GM12878 (cell line): ENCODE measurements around the gene FKBP15. TPM values are rescaled to one million over a fixed set of nuclear protein-coding genes. Genes with fewer than 3 reads are reported as not detected.

Experiments used
- BACH1 ChIP-seq: fragments of 450-650 bp; IDR thresholded peaks from 2 replicates; pipeline ENCODE4 v1.6.1; 2017; ENCODE audit warnings: mild to moderate bottlenecking, borderline replicate concordance
- CHD1 ChIP-seq: IDR thresholded peaks from 2 replicates; pipeline ENCODE4 v1.6.1; 2012; ENCODE audit warnings: low read depth, low read length, improper control_type of control experiment
- EP300 ChIP-seq, 2 experiments: fragments of 150-350 bp in 1 of 2; IDR thresholded peaks; 2 replicates each; pipeline ENCODE4 v1.6.1; 2011 to 2012; ENCODE audit warnings: low read depth in 2 of 2, low read length in 2 of 2, borderline replicate concordance in 1 of 2, improper control_type of control experiment in 1 of 2, inconsistent platforms in 1 of 2; ENCODE audit not compliant: control insufficient read depth in 1 of 2
- ESRRA ChIP-seq: IDR thresholded peaks from 2 replicates; pipeline ENCODE4 v1.6.1; 2012; ENCODE audit warnings: mild to moderate bottlenecking, low read length, improper control_type of control experiment
- EZH2 ChIP-seq: IDR thresholded peaks from 2 replicates; pipeline ENCODE4 v1.6.1; 2012; ENCODE audit warnings: low read depth, mild to moderate bottlenecking, control low read depth, inconsistent platforms, low read length, borderline replicate concordance; ENCODE audit not compliant: control insufficient read depth
- GABPA ChIP-seq: IDR thresholded peaks from 2 replicates; pipeline ENCODE4 v1.6.1; 2014; ENCODE audit warnings: antibody characterized with exemption, low read depth, mild to moderate bottlenecking, inconsistent platforms
- IKZF2 ChIP-seq, 2 experiments: fragments of 450-650 bp; IDR thresholded peaks; 2 replicates each; pipeline ENCODE4 v1.6.1; 2017; ENCODE audit warnings: mild to moderate bottlenecking in 2 of 2, moderate library complexity in 2 of 2
- POLR2A ChIP-seq: IDR thresholded peaks from 2 replicates; pipeline ENCODE4 v1.6.1; 2011; ENCODE audit warnings: low read depth, mild to moderate bottlenecking, low read length
- RBBP5 ChIP-seq: fragments of 200-600 bp; sonication (generic); conservative IDR thresholded peaks from 2 replicates; pipeline ENCODE4 v1.6.1; 2016
- SMAD1 ChIP-seq: fragments of 450-650 bp; IDR thresholded peaks from 2 replicates; pipeline ENCODE4 v1.6.1; 2018; ENCODE audit warnings: mild to moderate bottlenecking, low read depth; ENCODE audit not compliant: partially characterized antibody
- SMAD5 ChIP-seq: IDR thresholded peaks from 2 replicates; pipeline ENCODE4 v1.6.1; 2016; ENCODE audit warnings: antibody characterized with exemption, low read depth
- YBX1 ChIP-seq: fragments of 450-650 bp; IDR thresholded peaks from 2 replicates; pipeline ENCODE4 v1.6.1; 2016; ENCODE audit warnings: antibody characterized with exemption
- YY1 ChIP-seq: IDR thresholded peaks from 2 replicates; pipeline ENCODE4 v1.6.1; 2011; ENCODE audit warnings: low read depth, mild to moderate bottlenecking, low read length
- polyA plus RNA-seq, 11 experiments: library from polyadenylated mRNA; depleted of rRNA in 4 of 11; unstranded in 6 of 11; stranded (reverse) in 5 of 11; fragments of >200 nt; fragmentation: Nextera tagmentation in 4 of 11; fragmentation: Illumina TruSeq in 1 of 11; extraction: Ambion mirVana in 4 of 11; extraction: Trizol in 1 of 11; gene quantifications; 1 replicate in 1 of 11; 2 replicates in 10 of 11; pipeline versions ENCODE4 v1.2.1 to v1.2.3, GENCODE V29; 2011 to 2016; ENCODE audit warnings: inconsistent platforms in 2 of 11, missing spikeins in 2 of 11, low read depth in 1 of 11
- total RNA-seq, 4 experiments: library from RNA; depleted of rRNA in 3 of 4; stranded (reverse); fragments of >200 nt in 3 of 4; fragmentation: Illumina TruSeq in 1 of 4; extraction: Trizol in 1 of 4; gene quantifications; 2 replicates each; pipeline versions ENCODE4 v1.2.1 to v1.2.3, GENCODE V29; 2013 to 2021
- TF ChIP-seq, protein P1 (sequence below): fragments of 450-650 bp; formaldehyde crosslinking; IDR thresholded peaks from 2 replicates; pipeline ENCODE4 v1.5.0; 2022; ENCODE audit warnings: mild to moderate bottlenecking, missing genetic modification characterization
- TF ChIP-seq, protein P2 (sequence below): fragments of 450-650 bp; IDR thresholded peaks from 2 replicates; pipeline ENCODE4 v1.6.1; 2016; ENCODE audit warnings: mild to moderate bottlenecking, moderate library complexity, borderline replicate concordance
- TF ChIP-seq, protein P3 (sequence below): fragments of 450-650 bp; formaldehyde crosslinking; IDR thresholded peaks from 2 replicates; pipeline ENCODE4 v1.4.0; 2020; ENCODE audit warnings: mild to moderate bottlenecking, moderate library complexity

FKBP15 gene
- total and polyA plus RNA-seq, 10 of the 15 experiments (the other 5 are each of a cell fraction or from before 2014, with no cell fraction given): 5.0 to 53.4 (median 21.2) TPM

DNA sequence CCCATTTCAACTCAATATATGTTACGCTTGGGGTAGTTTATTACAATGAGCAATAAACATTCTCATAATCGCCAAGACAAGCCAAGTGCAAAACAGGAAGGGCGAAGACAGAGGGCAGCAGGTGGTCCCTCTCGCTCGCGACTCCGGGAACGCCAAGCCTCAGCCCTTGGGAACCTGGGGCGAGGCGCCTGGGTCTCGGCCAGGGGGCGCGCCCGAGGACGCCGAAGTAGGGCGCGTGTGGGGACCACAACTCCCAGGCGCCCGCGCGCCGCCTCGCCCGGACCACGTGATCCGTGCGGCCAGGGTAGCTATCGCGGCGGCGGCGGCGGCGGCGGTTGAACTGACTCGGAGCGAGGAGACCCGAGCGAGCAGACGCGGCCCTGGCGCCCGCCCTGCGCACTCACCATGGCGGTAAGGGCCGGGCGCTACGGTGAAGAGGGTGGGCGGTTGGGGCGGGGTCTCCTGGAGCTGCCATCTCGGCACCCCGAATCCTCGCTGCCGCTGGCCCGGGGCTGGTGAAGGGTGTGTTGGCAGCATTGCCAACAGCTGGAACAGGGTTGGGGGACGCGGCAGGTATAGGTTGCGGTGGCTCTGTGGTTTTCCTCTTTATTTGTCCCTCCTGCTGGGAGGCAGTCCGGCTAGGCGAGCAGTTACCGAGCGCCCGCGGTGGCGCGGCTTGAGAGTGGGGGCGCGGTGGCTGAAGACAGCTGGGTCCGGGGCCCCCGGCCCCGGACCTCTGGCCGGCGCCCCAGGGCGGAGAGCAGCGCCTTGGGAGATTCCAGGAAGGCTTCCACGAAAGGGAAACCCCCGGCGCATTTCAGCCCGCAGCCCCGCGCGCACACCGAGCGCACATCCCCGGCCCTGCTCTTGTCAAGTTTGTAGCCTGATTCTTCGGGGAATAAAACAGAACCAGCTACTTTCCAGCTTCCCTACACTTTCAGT lies 70.1 kb downstream of the FKBP15 start, which contains the start of gene SLC31A2 (continued):
- no peak for TF ChIP-seq BACH1
- TF ChIP-seq EP300 (IDR thresholded peaks at IDR 0.05; ENCODE audit: borderline replicate concordance in 1 of 2, control insufficient read depth in 1 of 2, low read depth in 2 of 2, low read length in 2 of 2): no peak
- TF ChIP-seq, protein P1, sequence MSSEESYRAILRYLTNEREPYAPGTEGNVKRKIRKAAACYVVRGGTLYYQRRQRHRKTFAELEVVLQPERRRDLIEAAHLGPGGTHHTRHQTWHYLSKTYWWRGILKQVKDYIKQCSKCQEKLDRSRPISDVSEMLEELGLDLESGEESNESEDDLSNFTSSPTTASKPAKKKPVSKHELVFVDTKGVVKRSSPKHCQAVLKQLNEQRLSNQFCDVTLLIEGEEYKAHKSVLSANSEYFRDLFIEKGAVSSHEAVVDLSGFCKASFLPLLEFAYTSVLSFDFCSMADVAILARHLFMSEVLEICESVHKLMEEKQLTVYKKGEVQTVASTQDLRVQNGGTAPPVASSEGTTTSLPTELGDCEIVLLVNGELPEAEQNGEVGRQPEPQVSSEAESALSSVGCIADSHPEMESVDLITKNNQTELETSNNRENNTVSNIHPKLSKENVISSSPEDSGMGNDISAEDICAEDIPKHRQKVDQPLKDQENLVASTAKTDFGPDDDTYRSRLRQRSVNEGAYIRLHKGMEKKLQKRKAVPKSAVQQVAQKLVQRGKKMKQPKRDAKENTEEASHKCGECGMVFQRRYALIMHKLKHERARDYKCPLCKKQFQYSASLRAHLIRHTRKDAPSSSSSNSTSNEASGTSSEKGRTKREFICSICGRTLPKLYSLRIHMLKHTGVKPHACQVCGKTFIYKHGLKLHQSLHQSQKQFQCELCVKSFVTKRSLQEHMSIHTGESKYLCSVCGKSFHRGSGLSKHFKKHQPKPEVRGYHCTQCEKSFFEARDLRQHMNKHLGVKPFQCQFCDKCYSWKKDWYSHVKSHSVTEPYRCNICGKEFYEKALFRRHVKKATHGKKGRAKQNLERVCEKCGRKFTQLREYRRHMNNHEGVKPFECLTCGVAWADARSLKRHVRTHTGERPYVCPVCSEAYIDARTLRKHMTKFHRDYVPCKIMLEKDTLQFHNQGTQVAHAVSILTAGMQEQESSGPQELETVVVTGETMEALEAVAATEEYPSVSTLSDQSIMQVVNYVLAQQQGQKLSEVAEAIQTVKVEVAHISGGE (CRISPR knock-in tag): no peak
- TF ChIP-seq YY1: peak; percentile 78
- peak; percentile 75 for TF ChIP-seq POLR2A
- TF ChIP-seq, protein P2, sequence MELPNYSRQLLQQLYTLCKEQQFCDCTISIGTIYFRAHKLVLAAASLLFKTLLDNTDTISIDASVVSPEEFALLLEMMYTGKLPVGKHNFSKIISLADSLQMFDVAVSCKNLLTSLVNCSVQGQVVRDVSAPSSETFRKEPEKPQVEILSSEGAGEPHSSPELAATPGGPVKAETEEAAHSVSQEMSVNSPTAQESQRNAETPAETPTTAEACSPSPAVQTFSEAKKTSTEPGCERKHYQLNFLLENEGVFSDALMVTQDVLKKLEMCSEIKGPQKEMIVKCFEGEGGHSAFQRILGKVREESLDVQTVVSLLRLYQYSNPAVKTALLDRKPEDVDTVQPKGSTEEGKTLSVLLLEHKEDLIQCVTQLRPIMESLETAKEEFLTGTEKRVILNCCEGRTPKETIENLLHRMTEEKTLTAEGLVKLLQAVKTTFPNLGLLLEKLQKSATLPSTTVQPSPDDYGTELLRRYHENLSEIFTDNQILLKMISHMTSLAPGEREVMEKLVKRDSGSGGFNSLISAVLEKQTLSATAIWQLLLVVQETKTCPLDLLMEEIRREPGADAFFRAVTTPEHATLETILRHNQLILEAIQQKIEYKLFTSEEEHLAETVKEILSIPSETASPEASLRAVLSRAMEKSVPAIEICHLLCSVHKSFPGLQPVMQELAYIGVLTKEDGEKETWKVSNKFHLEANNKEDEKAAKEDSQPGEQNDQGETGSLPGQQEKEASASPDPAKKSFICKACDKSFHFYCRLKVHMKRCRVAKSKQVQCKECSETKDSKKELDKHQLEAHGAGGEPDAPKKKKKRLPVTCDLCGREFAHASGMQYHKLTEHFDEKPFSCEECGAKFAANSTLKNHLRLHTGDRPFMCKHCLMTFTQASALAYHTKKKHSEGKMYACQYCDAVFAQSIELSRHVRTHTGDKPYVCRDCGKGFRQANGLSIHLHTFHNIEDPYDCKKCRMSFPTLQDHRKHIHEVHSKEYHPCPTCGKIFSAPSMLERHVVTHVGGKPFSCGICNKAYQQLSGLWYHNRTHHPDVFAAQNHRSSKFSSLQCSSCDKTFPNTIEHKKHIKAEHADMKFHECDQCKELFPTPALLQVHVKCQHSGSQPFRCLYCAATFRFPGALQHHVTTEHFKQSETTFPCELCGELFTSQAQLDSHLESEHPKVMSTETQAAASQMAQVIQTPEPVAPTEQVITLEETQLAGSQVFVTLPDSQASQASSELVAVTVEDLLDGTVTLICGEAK: no peak
- TF ChIP-seq, protein P3, sequence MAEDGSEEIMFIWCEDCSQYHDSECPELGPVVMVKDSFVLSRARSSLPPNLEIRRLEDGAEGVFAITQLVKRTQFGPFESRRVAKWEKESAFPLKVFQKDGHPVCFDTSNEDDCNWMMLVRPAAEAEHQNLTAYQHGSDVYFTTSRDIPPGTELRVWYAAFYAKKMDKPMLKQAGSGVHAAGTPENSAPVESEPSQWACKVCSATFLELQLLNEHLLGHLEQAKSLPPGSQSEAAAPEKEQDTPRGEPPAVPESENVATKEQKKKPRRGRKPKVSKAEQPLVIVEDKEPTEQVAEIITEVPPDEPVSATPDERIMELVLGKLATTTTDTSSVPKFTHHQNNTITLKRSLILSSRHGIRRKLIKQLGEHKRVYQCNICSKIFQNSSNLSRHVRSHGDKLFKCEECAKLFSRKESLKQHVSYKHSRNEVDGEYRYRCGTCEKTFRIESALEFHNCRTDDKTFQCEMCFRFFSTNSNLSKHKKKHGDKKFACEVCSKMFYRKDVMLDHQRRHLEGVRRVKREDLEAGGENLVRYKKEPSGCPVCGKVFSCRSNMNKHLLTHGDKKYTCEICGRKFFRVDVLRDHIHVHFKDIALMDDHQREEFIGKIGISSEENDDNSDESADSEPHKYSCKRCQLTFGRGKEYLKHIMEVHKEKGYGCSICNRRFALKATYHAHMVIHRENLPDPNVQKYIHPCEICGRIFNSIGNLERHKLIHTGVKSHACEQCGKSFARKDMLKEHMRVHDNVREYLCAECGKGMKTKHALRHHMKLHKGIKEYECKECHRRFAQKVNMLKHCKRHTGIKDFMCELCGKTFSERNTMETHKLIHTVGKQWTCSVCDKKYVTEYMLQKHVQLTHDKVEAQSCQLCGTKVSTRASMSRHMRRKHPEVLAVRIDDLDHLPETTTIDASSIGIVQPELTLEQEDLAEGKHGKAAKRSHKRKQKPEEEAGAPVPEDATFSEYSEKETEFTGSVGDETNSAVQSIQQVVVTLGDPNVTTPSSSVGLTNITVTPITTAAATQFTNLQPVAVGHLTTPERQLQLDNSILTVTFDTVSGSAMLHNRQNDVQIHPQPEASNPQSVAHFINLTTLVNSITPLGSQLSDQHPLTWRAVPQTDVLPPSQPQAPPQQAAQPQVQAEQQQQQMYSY (CRISPR knock-in tag): 0 out of 2 replicates have a peak, but pooled peaks have one; percentile 12
- no peak for TF ChIP-seq ESRRA
- no peak for TF ChIP-seq RBBP5
- TF ChIP-seq GABPA: no peak
- TF ChIP-seq YBX1: no peak
- no peak for TF ChIP-seq SMAD5
- no peak for TF ChIP-seq EZH2
- no peak for TF ChIP-seq CHD1
- no peak for TF ChIP-seq SMAD1
- TF ChIP-seq IKZF2 (IDR thresholded peaks at IDR 0.05): no peak
